IMR-90 (cell line): ENCODE results near the gene AP3S1. TPM values are rescaled to one million over a fixed set of nuclear protein-coding genes. Genes with fewer than 3 reads are reported as not detected.

Experiments
- ATAC-seq: fragments of 200-7000 bp; cut with Tn5 transposase; 2 replicates; pipeline ENCODE4 v1.9.1; 2020; ENCODE audit warnings: low read depth, mild to moderate bottlenecking, moderate library complexity
- BruUV-seq: library from RNA; stranded (reverse); fragments of 400-500 nt; replicated peaks from 2 replicates; lab custom pipeline; 2021; lab: Mats Ljungman, UMichigan
- CTCF ChIA-PET: fragments of 300-600 bp; formaldehyde crosslinking; extraction: SDS; loops from one replicate; lab custom pipeline; 2021; ENCODE audit warnings: antibody characterized with exemption; lab: Yijun Ruan, JAX
- POLR2A ChIA-PET: fragments of 300-600 bp; sonication (Branson Sonifier 250); formaldehyde crosslinking; loops from one replicate; lab custom pipeline; 2022; ENCODE audit warnings: antibody characterized with exemption; ENCODE audit not compliant: unreplicated experiment; lab: Charles Lee
- DNase-seq: peaks from one replicate; pipeline ENCODE4 v3.0.0; 2013
- H2AFZ ChIP-seq: replicated peaks from 2 replicates; pipeline ENCODE3; 2013; ENCODE audit warnings: low read length, mild to moderate bottlenecking; ENCODE audit not compliant: poor library complexity
- H2AK5ac ChIP-seq: 2 replicates; pipeline ENCODE4 v1.6.1; 2013; ENCODE audit warnings: low read depth, low read length, inconsistent platforms
- H2AK9ac ChIP-seq: replicated peaks from 2 replicates; pipeline ENCODE3; 2013; ENCODE audit warnings: mild to moderate bottlenecking, low read depth, low read length, moderate library complexity; ENCODE audit not compliant: poor library complexity
- H2BK120ac ChIP-seq: 2 replicates; pipeline ENCODE4 v1.6.1; 2013; ENCODE audit warnings: low read depth, low read length, inconsistent platforms
- H2BK15ac ChIP-seq: 3 replicates; pipeline ENCODE4 v1.6.1; 2013; ENCODE audit warnings: low read depth, low read length, inconsistent platforms
- H2BK20ac ChIP-seq: 2 replicates; pipeline ENCODE4 v1.6.1; 2013; ENCODE audit warnings: low read depth, mild to moderate bottlenecking, inconsistent platforms, low read length, moderate library complexity
- H2BK5ac ChIP-seq: 2 replicates; pipeline ENCODE4 v1.6.1; 2013; ENCODE audit warnings: mild to moderate bottlenecking, low read depth, low read length, inconsistent platforms; ENCODE audit not compliant: poor library complexity, severe bottlenecking
- H3K14ac ChIP-seq: replicated peaks from 2 replicates; pipeline ENCODE4 v1.6.1; 2013; ENCODE audit warnings: low read depth, low read length, inconsistent platforms
- H3K18ac ChIP-seq: 2 replicates; pipeline ENCODE4 v1.6.1; 2013; ENCODE audit warnings: low read depth, low read length, control low read depth
- H3K23ac ChIP-seq: 2 replicates; pipeline ENCODE4 v1.6.1; 2013; ENCODE audit warnings: low read depth, low read length, inconsistent platforms
- H3K27ac ChIP-seq: 2 replicates; pipeline ENCODE4 v1.5.1; 2013; ENCODE audit warnings: mild to moderate bottlenecking, control low read depth, low read length; ENCODE audit not compliant: insufficient read depth
- H3K27me3 ChIP-seq: 2 replicates; pipeline ENCODE4 v1.6.1; 2013; ENCODE audit warnings: low read length; ENCODE audit not compliant: control insufficient read depth, insufficient read depth
- H3K36me3 ChIP-seq: 2 replicates; pipeline ENCODE4 v1.6.1; 2013; ENCODE audit warnings: low read length, mixed read lengths; ENCODE audit not compliant: control insufficient read depth, insufficient read depth
- H3K4ac ChIP-seq: 2 replicates; pipeline ENCODE4 v1.6.1; 2013; ENCODE audit warnings: low read depth, low read length, inconsistent platforms
- H3K4me1 ChIP-seq: 2 replicates; pipeline ENCODE4 v1.6.1; 2013; ENCODE audit warnings: low read length, mixed read lengths; ENCODE audit not compliant: control insufficient read depth, insufficient read depth
- H3K4me2 ChIP-seq: 2 replicates; pipeline ENCODE4 v1.6.1; 2013; ENCODE audit warnings: low read depth, mild to moderate bottlenecking, control low read depth, low read length, moderate library complexity
- H3K4me3 ChIP-seq: 2 replicates; pipeline ENCODE4 v1.5.1; 2013; ENCODE audit warnings: low read depth, mild to moderate bottlenecking, control low read depth, low read length, moderate library complexity; ENCODE audit not compliant: insufficient read depth
- H3K56ac ChIP-seq: 2 replicates; pipeline ENCODE4 v1.6.1; 2013; ENCODE audit warnings: low read length, inconsistent platforms; ENCODE audit not compliant: insufficient read depth; ENCODE audit errors: extremely low read depth
- H3K79me1 ChIP-seq, 2 experiments: 2 replicates each; pipeline ENCODE4 v1.6.1; 2013; ENCODE audit warnings: low read length in 2 of 2, inconsistent platforms in 1 of 2, low read depth in 1 of 2
- H3K9ac ChIP-seq: 2 replicates; pipeline ENCODE4 v1.6.1; 2013; ENCODE audit warnings: low read depth, low read length, control low read depth
- H3K9me1 ChIP-seq: 2 replicates; pipeline ENCODE4 v1.6.1; 2013; ENCODE audit warnings: low read length, inconsistent platforms; ENCODE audit not compliant: insufficient read depth
- H3K9me3 ChIP-seq: 2 replicates; pipeline ENCODE4 v1.6.1; 2013; ENCODE audit warnings: low read length; ENCODE audit not compliant: control insufficient read depth, insufficient read depth
- H4K20me1 ChIP-seq: 2 replicates; pipeline ENCODE4 v1.6.1; 2013; ENCODE audit warnings: low read length, inconsistent platforms; ENCODE audit not compliant: insufficient read depth
- H4K5ac ChIP-seq: 2 replicates; pipeline ENCODE4 v1.6.1; 2013; ENCODE audit warnings: mild to moderate bottlenecking, low read depth, low read length, control low read depth
- H4K8ac ChIP-seq, 2 experiments: 2 replicates each; pipeline ENCODE4 v1.6.1; 2013; ENCODE audit warnings: low read depth in 2 of 2, low read length in 2 of 2, control low read depth in 1 of 2, inconsistent platforms in 1 of 2
- H4K91ac ChIP-seq: 2 replicates; pipeline ENCODE4 v1.6.1; 2013; ENCODE audit warnings: low read depth, low read length, inconsistent platforms; ENCODE audit not compliant: insufficient read depth
- BHLHE40 ChIP-seq: fragments of 150-350 bp; IDR thresholded peaks from 2 replicates; pipeline ENCODE4 v1.6.1; 2016; ENCODE audit warnings: mild to moderate bottlenecking, low read depth, low read length
- CEBPB ChIP-seq: IDR thresholded peaks from 2 replicates; pipeline ENCODE4 v1.6.1; 2012; ENCODE audit warnings: low read depth, low read length, improper control_type of control experiment
- CHD1 ChIP-seq: IDR thresholded peaks from 2 replicates; pipeline ENCODE4 v1.6.1; 2012; ENCODE audit warnings: low read depth, low read length, improper control_type of control experiment
- CTCF ChIP-seq: conservative IDR thresholded peaks from 2 replicates; pipeline ENCODE4 v1.5.1; 2012; ENCODE audit warnings: mild to moderate bottlenecking, low read depth, low read length, improper control_type of control experiment
- FOS ChIP-seq: fragments of 150-350 bp; IDR thresholded peaks from 2 replicates; pipeline ENCODE4 v1.6.1; 2016; ENCODE audit warnings: low read depth, low read length
- MAFK ChIP-seq: IDR thresholded peaks from 2 replicates; pipeline ENCODE4 v1.6.1; 2012; ENCODE audit warnings: low read depth, low read length, improper control_type of control experiment
- MAZ ChIP-seq: IDR thresholded peaks from 2 replicates; pipeline ENCODE4 v1.6.1; 2012; ENCODE audit warnings: low read depth, mild to moderate bottlenecking, low read length, improper control_type of control experiment, moderate library complexity, borderline replicate concordance
- MXI1 ChIP-seq: IDR thresholded peaks from 2 replicates; pipeline ENCODE4 v1.6.1; 2012; ENCODE audit warnings: low read depth, mild to moderate bottlenecking, low read length, moderate library complexity, borderline replicate concordance
- NFE2L2 ChIP-seq: fragments of 150-350 bp; IDR thresholded peaks from 2 replicates; pipeline ENCODE4 v1.6.1; 2016; ENCODE audit warnings: low read depth, mild to moderate bottlenecking, low read length
- POLR2A ChIP-seq: IDR thresholded peaks from 2 replicates; pipeline ENCODE4 v1.6.1; 2012; ENCODE audit warnings: mild to moderate bottlenecking, low read depth, low read length
- RCOR1 ChIP-seq: IDR thresholded peaks from 2 replicates; pipeline ENCODE4 v1.6.1; 2012; ENCODE audit warnings: mild to moderate bottlenecking, low read length, improper control_type of control experiment; ENCODE audit not compliant: insufficient replicate concordance
- RFX5 ChIP-seq: IDR thresholded peaks from 2 replicates; pipeline ENCODE4 v1.8.0; 2012; ENCODE audit warnings: low read depth, mild to moderate bottlenecking, low read length, moderate library complexity
- SMC3 ChIP-seq: fragments of 150-350 bp; IDR thresholded peaks from 2 replicates; pipeline ENCODE4 v1.6.1; 2016; ENCODE audit warnings: low read depth, mild to moderate bottlenecking, antibody characterized with exemption, low read length, moderate library complexity
- USF2 ChIP-seq: fragments of 150-350 bp; IDR thresholded peaks from 2 replicates; pipeline ENCODE4 v1.6.1; 2017; ENCODE audit warnings: mild to moderate bottlenecking, antibody characterized with exemption, low read length, low read depth
- WGBS, 2 experiments: methylation state at CpG; one replicate each; pipeline versions ENCODE4 v1.1.5 to v1.1.7; 2013; ENCODE audit warnings: missing lambda C conversion rate in 2 of 2; ENCODE audit not compliant: insufficient read length in 1 of 2; ENCODE audit errors: extremely low coverage in 2 of 2; 5-methylcytosine and 5-hydroxymethylcytosine counted together
- dilution Hi-C: fragments of 300-500 bp; cut with HindIII; formaldehyde crosslinking; loops from one replicate; pipeline ENCODE4 v1.14.3; 2018; ENCODE audit warnings: low sequenced_read_pairs; ENCODE audit not compliant: unreplicated experiment
- in situ Hi-C: fragments of 300-500 bp; cut with MboI; formaldehyde crosslinking; loops from 3 replicates; pipeline ENCODE4 v1.14.3; 2019; ENCODE audit warnings: low sequenced_read_pairs, inconsistent platforms, mixed read lengths
- intact Hi-C: fragments of 100-400 bp; cut with micrococcal nuclease; formaldehyde crosslinking; loops from 2 replicates; pipeline ENCODE4 v1.10.0; 2022
- polyA plus RNA-seq, 3 experiments: library from polyadenylated mRNA; depleted of rRNA; stranded (reverse); fragments of >200 nt; gene quantifications; 2 replicates each; pipeline ENCODE4 v1.2.3, GENCODE V29; 2012; ENCODE audit warnings: low replicate concordance in 1 of 3
- total RNA-seq: library from RNA; depleted of rRNA; stranded (reverse); fragments of >200 nt; gene quantifications from 2 replicates; pipeline ENCODE4 v1.2.3, GENCODE V29; 2012

The AP3S1 gene
- total and polyA plus RNA-seq, 2 of the 4 experiments (the other 2 are of a cell fraction): 21.9 to 73.1 TPM

- Histone ChIP-seq H3K9me1 (0 out of 2 replicates have a peak, but pooled peaks cover 3% of the 10 kb centered on the region), H4K20me1 (no peaks in the 10 kb centered on the region), H3K4me1 (peaks cover 1% of the 10 kb centered on the region; the same call in 1 of the 2 replicates), H3K4me3 (peak overlapping the region; percentile 18), H3K56ac (no peak overlapping the region), H3K18ac (no peak overlapping the region), H4K5ac (no peak overlapping the region; the same call in 1 of the 2 replicates), H3K4ac (no peak overlapping the region), H3K9me3 (peaks cover 9% of the 10 kb centered on the region; the same call in 1 of the 2 replicates), H2BK20ac (no peak overlapping the region), H2AK9ac (no peak overlapping the region), H2BK15ac (no peak overlapping the region; the same call in 2 of the 3 replicates), H3K27me3 (peaks cover 28% of the 10 kb centered on the region), H3K4me2 (peak overlapping the region; percentile 54; the same call in 1 of the 2 replicates), H3K36me3 (no peaks in the 10 kb centered on the region), H3K27ac (no peak overlapping the region), H3K9ac (no peak overlapping the region), H2AK5ac (peak overlapping the region; percentile 1; the same call in 1 of the 2 replicates), H4K91ac (no peak overlapping the region), H2BK5ac (no peak overlapping the region), H2AFZ (peak overlapping the region; percentile 91), H4K8ac (peak overlapping the region in 1 of 2 experiments; percentile 16; a peak in 1 of 4 replicates), H2BK120ac (peak overlapping the region; percentile 32; the same call in 1 of the 2 replicates), H3K14ac (no peak overlapping the region), H3K23ac (no peak overlapping the region; the same call in 1 of the 2 replicates), H3K79me1 (no peaks in the 10 kb centered on the region)
- dilution Hi-C loops (no loop called here), intact Hi-C loops (no loop called here), in situ Hi-C loops (no loop called here)
- ChIA-PET CTCF (no interaction called here), POLR2A (no interaction called here)
- 17% methylated on average over 35 of the region's 71 CpGs; no CpG with 5 or more reads in 1 of the 2 experiments for WGBS, 2 experiments
- DNase-seq: no peak
- ATAC-seq: peak; percentile 81
- no TSS peak for BruUV-seq
- TF ChIP-seq CEBPB (no peak), CHD1 (no peak), FOS (no peak), MXI1 (no peak), SMC3 (no peak), MAFK (no peak), USF2 (no peak), POLR2A (no peak), NFE2L2 (no peak), MAZ (no peak), CTCF (no peak), RCOR1 (no peak), RFX5 (no peak), BHLHE40 (no peak)
Measured at GRCh38 chr5:115962565-115963402, 121.0 kb downstream of the AP3S1 start.
